Lung (tissue), 12 donors: ENCODE data around the gene EFCAB12. TPM values are rescaled to one million over a fixed set of nuclear protein-coding genes. Genes with fewer than 3 reads are reported as not detected.

Source experiments
- ATAC-seq: fragments of 200-7000 bp; cut with Tn5 transposase; one replicate; pipeline ENCODE4 v1.9.1; 2020; ENCODE audit warnings: moderate number of reproducible peaks; ENCODE audit not compliant: insufficient read depth, low FRiP score
- DNase-seq, 3 donors: peaks; one replicate each; pipeline ENCODE4 v3.0.0-alpha.2; 2013 to 2017
- H3K27ac ChIP-seq, 2 donors: one replicate each; pipeline ENCODE4 v1.5.1; 2013; ENCODE audit warnings: mild to moderate bottlenecking in 2 of 2, moderate library complexity in 2 of 2, control low read depth in 1 of 2, inconsistent platforms in 1 of 2, low read depth in 1 of 2, low read length in 1 of 2
- H3K27me3 ChIP-seq, 3 donors: one replicate each; pipeline ENCODE4 v1.5.1; 2013; ENCODE audit warnings: low read length in 2 of 3; ENCODE audit not compliant: control insufficient read depth in 3 of 3, insufficient read depth in 3 of 3
- H3K36me3 ChIP-seq, 4 donors: one replicate each; pipeline ENCODE4 v1.5.1; 2013; ENCODE audit warnings: low read length in 4 of 4, mild to moderate bottlenecking in 1 of 4, moderate library complexity in 1 of 4; ENCODE audit not compliant: control insufficient read depth in 4 of 4, insufficient read depth in 4 of 4
- H3K4me1 ChIP-seq, 5 donors: one replicate each; pipeline ENCODE4 v1.5.1; 2013; ENCODE audit warnings: low read length in 5 of 5, mild to moderate bottlenecking in 2 of 5, moderate library complexity in 1 of 5; ENCODE audit not compliant: control insufficient read depth in 5 of 5, insufficient read depth in 5 of 5
- H3K4me3 ChIP-seq: one replicate; pipeline ENCODE4 v1.5.1; 2013; ENCODE audit warnings: mild to moderate bottlenecking, control low read depth, moderate library complexity
- H3K9ac ChIP-seq, 2 donors: one replicate each; pipeline ENCODE4 v1.5.1; 2013; ENCODE audit warnings: low read length in 2 of 2, control low read depth in 1 of 2; ENCODE audit not compliant: insufficient read depth in 1 of 2
- H3K9me3 ChIP-seq, 4 donors: one replicate each; pipeline ENCODE4 v1.5.1; 2013; ENCODE audit warnings: low read length in 3 of 4, mild to moderate bottlenecking in 1 of 4, moderate library complexity in 1 of 4; ENCODE audit not compliant: control insufficient read depth in 4 of 4, insufficient read depth in 3 of 4
- CTCF ChIP-seq: IDR thresholded peaks from 2 replicates; pipeline ENCODE4 v1.5.1; 2012; ENCODE audit warnings: mild to moderate bottlenecking; ENCODE audit errors: control extremely low read depth, extremely low read depth
- WGBS, 2 donors: extraction: QIAGEN DNeasy Blood & Tissue Kit; methylation state at CpG; one replicate each; pipeline ENCODE4 v1.1.7; 2013; 5-methylcytosine and 5-hydroxymethylcytosine counted together
- polyA plus RNA-seq, 2 donors: library from polyadenylated mRNA; stranded (reverse); fragments of 200-250 nt; gene quantifications; one replicate each; pipeline ENCODE4 v1.2.1, GENCODE V29; 2013
- total RNA-seq, 2 donors: library from RNA; depleted of rRNA in 1 of 2; stranded (reverse); fragments of >200 nt in 1 of 2; gene quantifications; one replicate each; pipeline ENCODE4 v1.2.1, GENCODE V29; 2014 to 2021
- donor health status: control.
- donor health status: control.
- donor health status: Bipolar disorder and iron deficiency.
- donor health status: healthy.
- donor health status: DM: yes; HTN: yes; CAD: no.

EFCAB12 gene
- total and polyA plus RNA-seq, 4 donors: 2.6 to 8.8 (median 3.3) TPM

- Histone ChIP-seq H3K27ac (no peak overlapping the region), H3K9me3 (peaks cover 0 to 2% (median 0%) of the 10 kb centered on the region in 4 donors), H3K27me3 (no peaks in the 10 kb centered on the region), H3K4me3 (no peak overlapping the region), H3K36me3 (peaks cover 0 to 4% (median 0%) of the 10 kb centered on the region in 4 donors), H3K4me1 (peaks cover 0 to 9% (median 0%) of the 10 kb centered on the region in 5 donors), H3K9ac (no peak overlapping the region)
- DNase-seq: no peak
- ATAC-seq: no peak
- 79% methylated on average over 19 to 20 of the region's 20 CpGs for WGBS, 2 donors
- no peak for TF ChIP-seq CTCF
These were observed 57.2 kb downstream of the EFCAB12 start for GRCh38 chr3:129371041-129371826.

GRCh38 chr3:129370248-129370964 lies 58.0 kb downstream of the EFCAB12 start:
- H3K36me3 ChIP-seq: peaks cover 0 to 4% (median 0%) of the 10 kb centered on the region in 4 donors
- 95 to 97% methylated on average over 4 to 5 of the region's 5 CpGs for WGBS, 2 donors
- no peak overlapping the region for H3K9ac ChIP-seq
- no peak overlapping the region for H3K27ac ChIP-seq
- H3K4me3 ChIP-seq: no peak overlapping the region
- no peaks in the 10 kb centered on the region for H3K27me3 ChIP-seq
- peaks cover 0 to 2% (median 0%) of the 10 kb centered on the region in 4 donors for H3K9me3 ChIP-seq
- TF ChIP-seq CTCF: no peak
- DNase-seq: no peak
- ATAC-seq: no peak
- H3K4me1 ChIP-seq: peaks cover 0 to 8% (median 0%) of the 10 kb centered on the region in 5 donors

- Histone ChIP-seq H3K9me3 (peaks cover 0 to 2% (median 0%) of the 10 kb centered on the region in 4 donors), H3K4me3 (no peak overlapping the region), H3K4me1 (peaks cover 0 to 3% (median 0%) of the 10 kb centered on the region in 5 donors), H3K27ac (no peak overlapping the region), H3K9ac (no peak overlapping the region), H3K27me3 (no peaks in the 10 kb centered on the region), H3K36me3 (peaks cover 0 to 4% (median 0%) of the 10 kb centered on the region in 4 donors)
- WGBS, 2 donors: 94 to 97% methylated on average over 5 of the region's 5 CpGs
- TF ChIP-seq CTCF: no peak
- no peak for DNase-seq
- ATAC-seq: no peak
These were observed 58.7 kb downstream of the EFCAB12 start for GRCh38 chr3:129369711-129370110.
